PC-3 (cell line): Measurements from ENCODE around the gene COLEC12. TPM values are rescaled to one million over a fixed set of nuclear protein-coding genes. Genes with fewer than 3 reads are reported as not detected.

Source experiments
- ATAC-seq: fragments of 200-7000 bp; cut with Tn5 transposase; 2 replicates; pipeline ENCODE4 v1.9.1; 2020; ENCODE audit warnings: mild to moderate bottlenecking, moderate library complexity
- BruUV-seq: library from RNA; stranded (reverse); fragments of 400-500 nt; replicated peaks from 2 replicates; lab custom pipeline; 2021; lab: Mats Ljungman, UMichigan
- CTCF ChIA-PET: fragments of 300-600 bp; sonication (Branson Sonifier 250); formaldehyde crosslinking; loops from one replicate; lab custom pipeline; 2022; ENCODE audit warnings: antibody characterized with exemption; lab: Charles Lee
- POLR2A ChIA-PET: fragments of 300-600 bp; sonication (Branson Sonifier 250); formaldehyde crosslinking; loops from one replicate; lab custom pipeline; 2022; ENCODE audit warnings: antibody characterized with exemption; ENCODE audit not compliant: unreplicated experiment; lab: Charles Lee
- DNase-seq: peaks from one replicate; pipeline ENCODE4 v3.0.0-alpha.2; 2015
- H2AFZ ChIP-seq: fragments of 300-600 bp; sonication (generic); 2 replicates; pipeline ENCODE4 v1.6.0; 2016; ENCODE audit warnings: antibody characterized with exemption, low read length
- H3F3A ChIP-seq: fragments of 300-600 bp; sonication (generic); one replicate; pipeline ENCODE4 v1.6.0; 2017; ENCODE audit warnings: antibody characterized with exemption, low read length, control low read depth, mild to moderate bottlenecking; ENCODE audit not compliant: unreplicated experiment
- H3K27ac ChIP-seq: fragments of 300-600 bp; sonication (generic); 2 replicates; pipeline ENCODE4 v1.5.1; 2016; ENCODE audit warnings: mild to moderate bottlenecking, low read length
- H3K27me3 ChIP-seq: fragments of 300-600 bp; sonication (generic); 2 replicates; pipeline ENCODE4 v1.6.1; 2016; ENCODE audit warnings: low read length, mixed read lengths
- H3K36me3 ChIP-seq: fragments of 300-600 bp; sonication (generic); 2 replicates; pipeline ENCODE4 v1.6.1; 2016; ENCODE audit warnings: low read depth, mixed run types, low read length, mixed read lengths
- H3K4me1 ChIP-seq: fragments of 300-600 bp; sonication (generic); 2 replicates; pipeline ENCODE4 v1.5.1; 2016; ENCODE audit warnings: low read length; ENCODE audit not compliant: insufficient read depth
- H3K4me2 ChIP-seq: fragments of 300-600 bp; sonication (generic); 2 replicates; pipeline ENCODE4 v1.6.0; 2016; ENCODE audit warnings: low read length
- H3K4me3 ChIP-seq: fragments of 300-600 bp; sonication (generic); 2 replicates; pipeline ENCODE4 v1.5.1; 2016; ENCODE audit warnings: mild to moderate bottlenecking, low read length, mixed read lengths
- H3K79me2 ChIP-seq: fragments of 300-600 bp; sonication (generic); 2 replicates; pipeline ENCODE4 v1.6.1; 2017; ENCODE audit warnings: low read length, mixed read lengths
- H3K9ac ChIP-seq: fragments of 300-600 bp; sonication (generic); 2 replicates; pipeline ENCODE4 v1.6.0; 2016; ENCODE audit warnings: mild to moderate bottlenecking, low read length
- H3K9me2 ChIP-seq: fragments of 300-600 bp; sonication (generic); replicated peaks from 2 replicates; pipeline ENCODE4 v1.6.1; 2016; ENCODE audit warnings: mixed run types, low read length, mixed read lengths
- H3K9me3 ChIP-seq: fragments of 300-600 bp; sonication (generic); 2 replicates; pipeline ENCODE4 v1.6.1; 2016; ENCODE audit warnings: low read length, mixed read lengths
- H4K20me1 ChIP-seq: fragments of 300-600 bp; sonication (generic); 2 replicates; pipeline ENCODE4 v1.6.1; 2016; ENCODE audit warnings: low read length, mixed read lengths
- EZH2 ChIP-seq: fragments of 300-600 bp; sonication (generic); IDR thresholded peaks from one replicate; pipeline ENCODE4 v1.6.1; 2017; ENCODE audit warnings: antibody characterized with exemption, mild to moderate bottlenecking, low read length; ENCODE audit not compliant: unreplicated experiment
- EZH2phosphoT487 ChIP-seq: fragments of 300-600 bp; sonication (generic); IDR thresholded peaks from 2 replicates; pipeline ENCODE4 v1.6.1; 2018; ENCODE audit warnings: mild to moderate bottlenecking, antibody characterized with exemption, low read length, borderline replicate concordance
- intact Hi-C: fragments of 100-400 bp; cut with micrococcal nuclease; formaldehyde crosslinking; loops from 2 replicates; pipeline ENCODE4 v1.9.0; 2023
- total RNA-seq: library from RNA; depleted of rRNA; stranded (reverse); fragments of >200 nt; gene quantifications from 2 replicates; pipeline ENCODE4 v1.2.3, GENCODE V29; 2014
- TF ChIP-seq, protein P1 (sequence below): fragments of 300-600 bp; sonication (generic); conservative IDR thresholded peaks from 2 replicates; pipeline ENCODE4 v1.5.1; 2017; ENCODE audit warnings: antibody characterized with exemption, low read depth, mild to moderate bottlenecking, low read length

COLEC12 gene
- total RNA-seq, 1 experiment from 2014 or later, result 0.04 TPM

DNA sequence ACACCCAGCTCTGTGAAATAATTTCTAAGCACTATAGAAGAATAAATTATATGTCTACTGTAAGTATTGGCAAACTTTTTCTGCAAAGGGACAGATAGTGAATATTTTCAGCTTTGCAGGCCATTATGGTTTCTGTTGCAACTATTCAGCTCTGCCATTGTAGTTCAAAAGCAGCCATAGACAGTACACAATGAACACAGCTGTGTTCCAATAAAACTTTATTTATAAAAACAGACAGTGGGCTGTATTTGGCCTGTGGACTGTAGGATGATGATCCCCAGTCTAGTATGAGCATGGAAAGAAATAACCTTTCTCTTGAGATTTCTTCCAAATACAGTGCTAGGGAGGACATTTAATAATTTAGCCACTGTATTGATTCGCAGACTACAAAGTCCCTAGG is 197.5 kb downstream of the COLEC12 start:
- H3K9me2 ChIP-seq, result no peaks in the 10 kb centered on the region
- no peak overlapping the region for H3K27ac ChIP-seq
- H3K36me3 ChIP-seq, result no peaks in the 10 kb centered on the region
- POLR2A ChIA-PET, result no interaction called here
- CTCF ChIA-PET, result no interaction called here
- H3F3A ChIP-seq, result no peaks in the 10 kb centered on the region
- H3K9ac ChIP-seq, result no peak overlapping the region
- no peaks in the 10 kb centered on the region for H3K9me3 ChIP-seq
- intact Hi-C loops, result no loop called here
- H3K4me3 ChIP-seq, result no peak overlapping the region
- no peaks in the 10 kb centered on the region for H3K4me1 ChIP-seq
- TF ChIP-seq, protein P1, sequence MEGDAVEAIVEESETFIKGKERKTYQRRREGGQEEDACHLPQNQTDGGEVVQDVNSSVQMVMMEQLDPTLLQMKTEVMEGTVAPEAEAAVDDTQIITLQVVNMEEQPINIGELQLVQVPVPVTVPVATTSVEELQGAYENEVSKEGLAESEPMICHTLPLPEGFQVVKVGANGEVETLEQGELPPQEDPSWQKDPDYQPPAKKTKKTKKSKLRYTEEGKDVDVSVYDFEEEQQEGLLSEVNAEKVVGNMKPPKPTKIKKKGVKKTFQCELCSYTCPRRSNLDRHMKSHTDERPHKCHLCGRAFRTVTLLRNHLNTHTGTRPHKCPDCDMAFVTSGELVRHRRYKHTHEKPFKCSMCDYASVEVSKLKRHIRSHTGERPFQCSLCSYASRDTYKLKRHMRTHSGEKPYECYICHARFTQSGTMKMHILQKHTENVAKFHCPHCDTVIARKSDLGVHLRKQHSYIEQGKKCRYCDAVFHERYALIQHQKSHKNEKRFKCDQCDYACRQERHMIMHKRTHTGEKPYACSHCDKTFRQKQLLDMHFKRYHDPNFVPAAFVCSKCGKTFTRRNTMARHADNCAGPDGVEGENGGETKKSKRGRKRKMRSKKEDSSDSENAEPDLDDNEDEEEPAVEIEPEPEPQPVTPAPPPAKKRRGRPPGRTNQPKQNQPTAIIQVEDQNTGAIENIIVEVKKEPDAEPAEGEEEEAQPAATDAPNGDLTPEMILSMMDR, result no peak
- TF ChIP-seq EZH2phosphoT487, result no peak
- BruUV-seq, result no TSS peak
- H3K79me2 ChIP-seq, result no peaks in the 10 kb centered on the region
- DNase-seq (no peak), ATAC-seq (no peak)
- H3K27me3 ChIP-seq, result peaks cover 82% of the 10 kb centered on the region
- no peaks in the 10 kb centered on the region for H4K20me1 ChIP-seq
- H2AFZ ChIP-seq, result no peak overlapping the region
- H3K4me2 ChIP-seq, result no peak overlapping the region

DNA sequence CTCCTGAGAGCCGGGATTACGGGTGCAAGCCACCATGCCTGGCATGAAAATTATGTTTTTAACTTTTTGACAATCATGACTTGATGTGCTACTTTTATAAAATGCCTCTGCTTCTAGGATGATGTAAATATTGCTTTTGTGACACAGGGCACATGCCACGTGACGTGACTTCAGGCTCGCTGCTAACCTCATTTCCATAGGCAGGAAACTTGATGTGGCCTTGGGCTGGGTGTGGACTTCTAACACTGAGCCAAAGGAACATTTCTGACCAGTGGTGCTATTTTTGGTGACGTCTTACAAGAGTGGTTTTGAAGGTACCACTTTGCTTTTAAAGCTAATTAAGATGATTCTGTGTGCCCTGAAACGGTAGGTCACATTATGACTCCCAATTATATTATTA is 198.4 kb downstream of the COLEC12 start:
- no TSS peak for BruUV-seq
- Histone ChIP-seq H3K4me2 (no peak overlapping the region), H4K20me1 (no peaks in the 10 kb centered on the region), H3K9me2 (no peaks in the 10 kb centered on the region), H3K4me1 (no peaks in the 10 kb centered on the region), H3K36me3 (no peaks in the 10 kb centered on the region), H3K27ac (no peak overlapping the region), H3K4me3 (no peak overlapping the region), H3K9me3 (no peaks in the 10 kb centered on the region), H3K79me2 (no peaks in the 10 kb centered on the region), H3K9ac (no peak overlapping the region), H3F3A (no peaks in the 10 kb centered on the region), H3K27me3 (peaks cover 82% of the 10 kb centered on the region), H2AFZ (no peak overlapping the region)
- TF ChIP-seq, protein P1, result no peak
- no peak for TF ChIP-seq EZH2
- TF ChIP-seq EZH2phosphoT487, result no peak
- no peak for DNase-seq
- POLR2A ChIA-PET, result no interaction called here
- CTCF ChIA-PET, result no interaction called here
- intact Hi-C loops, result no loop called here
- ATAC-seq, result no peak

DNA sequence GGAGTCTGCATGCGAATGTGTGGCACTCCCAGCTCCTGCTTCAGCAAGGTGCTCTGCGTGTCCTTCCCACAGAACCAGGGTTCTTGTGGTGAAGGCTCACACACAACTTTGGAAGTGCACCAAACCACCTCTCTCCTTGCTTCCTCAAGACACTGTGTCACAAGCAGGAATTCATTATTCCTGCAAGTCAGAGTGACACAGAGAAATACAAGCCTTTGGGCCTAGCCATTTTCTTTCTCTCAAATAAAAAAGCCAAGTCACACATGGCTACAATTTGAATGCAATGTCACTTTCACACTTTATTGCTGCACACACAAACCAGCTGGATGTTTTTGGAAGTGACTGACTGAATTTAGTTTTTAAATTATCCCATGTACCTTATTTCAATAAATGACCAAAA is 202.6 kb downstream of the COLEC12 start:
- TF ChIP-seq, protein P1, result no peak
- Histone ChIP-seq H3K4me1 (no peaks in the 10 kb centered on the region), H3K79me2 (no peaks in the 10 kb centered on the region), H4K20me1 (no peaks in the 10 kb centered on the region), H3F3A (no peaks in the 10 kb centered on the region), H2AFZ (no peak overlapping the region), H3K27ac (no peak overlapping the region), H3K9ac (no peak overlapping the region), H3K27me3 (peaks cover 76% of the 10 kb centered on the region), H3K4me2 (no peak overlapping the region), H3K9me3 (no peaks in the 10 kb centered on the region), H3K4me3 (no peak overlapping the region), H3K36me3 (no peaks in the 10 kb centered on the region), H3K9me2 (no peaks in the 10 kb centered on the region)
- CTCF ChIA-PET, result interaction anchor here (0.6 kb wide), 1 partner anchor 98 kb away, joined by 3 read pairs; no protein-coding TSS in a partner anchor
- POLR2A ChIA-PET, result no interaction called here
- DNase-seq, result no peak
- no TSS peak for BruUV-seq
- intact Hi-C loops, result no loop called here
- no peak for ATAC-seq
